AG09319 (cell line): ENCODE data around the gene SAV1.
A peak's percentile ranks its signal among the peaks of the same experiment; 100 is the strongest.
"Not testable (repeated sequence)": the region's sequence is repeated elsewhere in the genome, so short reads cannot be mapped to it uniquely, and the experiment has no call there.

Experiments used
- DNase-seq: peaks from one replicate; pipeline ENCODE4 v3.0.0-alpha.2; 2010; ENCODE audit warnings: low read depth; ENCODE audit errors: extremely low read depth
- CTCF ChIP-seq: IDR thresholded peaks from 2 replicates; pipeline ENCODE4 v1.5.1; 2011; ENCODE audit warnings: low read depth, mild to moderate bottlenecking, inconsistent platforms, low read length, moderate library complexity

Gene SAV1

GRCh38 chr14:50667996-50668825, at the start of gene SAV1:
Gene SAV1 (minus strand): TSS chr14:50668306. CDS start chr14:50667967, 339 bp downstream.
- no peak for TF ChIP-seq CTCF
- peak; percentile 32 for DNase-seq

DNA sequence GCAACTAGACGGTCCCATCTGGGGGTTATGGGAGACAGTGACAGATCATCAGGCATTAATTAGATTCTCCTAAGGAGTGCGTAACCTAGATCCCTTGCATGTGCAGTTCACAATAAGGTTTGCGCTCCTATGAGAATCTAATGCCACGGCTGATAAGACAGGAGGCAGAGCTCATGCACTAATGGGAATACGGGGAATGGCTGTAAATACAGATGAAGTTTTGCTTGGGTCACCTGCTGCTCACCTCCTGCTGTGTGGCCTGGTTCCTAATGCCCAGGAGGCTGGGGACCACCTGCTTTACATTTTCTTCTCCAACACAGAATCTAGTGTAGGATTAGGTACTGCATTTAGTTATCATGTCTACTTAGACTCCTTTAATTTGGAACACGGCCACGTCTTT, 49.7 kb upstream of the SAV1 start:
- no peak for DNase-seq
- TF ChIP-seq CTCF, result no peak

- DNase-seq, result no peak
- TF ChIP-seq CTCF, result peak; percentile 49
These were observed 46.5 kb upstream of the SAV1 start for GRCh38 chr14:50714450-50715073.

DNA sequence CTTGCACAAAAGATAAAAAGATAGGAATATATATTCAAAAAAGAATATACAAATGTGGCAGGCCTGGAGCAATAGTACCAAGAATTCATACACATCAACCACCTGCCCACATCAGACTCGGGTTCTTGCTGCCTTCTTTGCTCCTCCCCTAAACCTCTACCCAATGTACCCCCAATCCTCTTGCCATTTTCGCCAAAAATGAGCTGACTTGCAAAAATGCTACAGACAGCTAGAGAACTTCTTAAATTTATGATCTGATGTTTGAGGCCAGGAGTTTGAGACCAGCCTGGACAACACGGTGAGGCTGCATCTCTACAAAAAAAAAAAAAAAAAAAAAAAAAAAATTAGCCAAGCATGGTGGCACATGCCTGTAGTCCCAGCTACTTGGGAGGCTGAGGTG, 42.9 kb upstream of the SAV1 start:
- DNase-seq, result no peak
- no peak for TF ChIP-seq CTCF

- DNase-seq, result no peak
- no peak for TF ChIP-seq CTCF
These were observed 37.0 kb upstream of the SAV1 start for GRCh38 chr14:50705026-50705593.

- TF ChIP-seq CTCF, result no peak
- DNase-seq, result no peak
These were observed 36.4 kb upstream of the SAV1 start for GRCh38 chr14:50704454-50705010.

DNA sequence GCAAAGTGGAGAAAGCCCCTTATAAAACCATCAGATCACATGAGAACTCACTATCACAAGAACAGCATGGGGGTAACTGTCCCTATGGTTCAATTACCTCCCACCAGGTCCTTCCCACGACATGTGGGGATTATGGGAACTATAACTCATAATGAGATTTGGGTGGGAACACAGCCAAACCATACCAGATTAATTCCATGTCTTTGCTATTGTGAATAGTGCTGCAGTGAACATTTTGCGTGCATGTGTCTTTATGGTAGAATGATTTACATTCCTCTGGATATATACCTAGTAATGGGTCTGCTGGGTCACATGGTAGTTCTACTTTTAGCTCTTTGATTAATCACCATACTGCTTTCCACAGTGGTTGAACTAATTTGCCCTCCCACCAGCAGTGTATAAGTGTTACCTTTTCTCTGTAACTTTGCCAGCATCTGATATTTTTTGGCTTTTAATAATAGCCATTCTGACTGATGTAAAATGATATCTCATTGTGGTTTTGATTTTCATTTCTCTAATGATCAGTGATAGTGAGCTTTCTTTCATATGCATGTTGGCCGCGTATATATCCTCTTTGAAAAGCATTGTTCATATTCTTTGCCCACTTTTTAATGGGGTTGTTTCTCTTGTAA, 29.7 kb upstream of the SAV1 start:
- TF ChIP-seq CTCF, result no peak
- no peak for DNase-seq

DNA sequence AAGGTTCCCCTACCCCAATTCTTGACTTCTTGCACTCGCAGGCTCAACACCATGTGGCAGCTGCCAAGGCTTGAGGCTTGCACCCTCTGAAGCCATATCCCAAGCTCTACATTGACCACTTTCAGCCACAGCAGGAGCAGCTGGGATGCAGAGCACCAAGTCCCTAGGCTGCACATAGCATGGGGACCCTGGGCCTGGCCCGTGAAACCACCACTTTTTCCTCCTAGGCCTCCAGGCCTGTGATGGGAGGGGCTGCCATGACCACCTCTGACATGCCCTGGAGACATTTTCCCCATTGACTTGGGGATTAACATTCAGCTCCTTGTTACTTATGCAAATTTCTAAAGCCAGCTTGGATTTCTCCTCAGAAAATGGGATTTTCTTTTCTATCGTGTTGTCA, 26.2 kb upstream of the SAV1 start:
- DNase-seq, result not testable (repeated sequence)
